AML-193 (cell line): ENCODE results near the gene SLC35F3.
"Not testable (repeated sequence)": the region's sequence is repeated elsewhere in the genome, so short reads cannot be mapped to it uniquely, and the experiment has no call there.

Source experiments
- DNase-seq, 2 experiments: peaks; one replicate each; lab custom pipeline; 2025; lab: John Stamatoyannopoulos, UW

The SLC35F3 gene

DNA sequence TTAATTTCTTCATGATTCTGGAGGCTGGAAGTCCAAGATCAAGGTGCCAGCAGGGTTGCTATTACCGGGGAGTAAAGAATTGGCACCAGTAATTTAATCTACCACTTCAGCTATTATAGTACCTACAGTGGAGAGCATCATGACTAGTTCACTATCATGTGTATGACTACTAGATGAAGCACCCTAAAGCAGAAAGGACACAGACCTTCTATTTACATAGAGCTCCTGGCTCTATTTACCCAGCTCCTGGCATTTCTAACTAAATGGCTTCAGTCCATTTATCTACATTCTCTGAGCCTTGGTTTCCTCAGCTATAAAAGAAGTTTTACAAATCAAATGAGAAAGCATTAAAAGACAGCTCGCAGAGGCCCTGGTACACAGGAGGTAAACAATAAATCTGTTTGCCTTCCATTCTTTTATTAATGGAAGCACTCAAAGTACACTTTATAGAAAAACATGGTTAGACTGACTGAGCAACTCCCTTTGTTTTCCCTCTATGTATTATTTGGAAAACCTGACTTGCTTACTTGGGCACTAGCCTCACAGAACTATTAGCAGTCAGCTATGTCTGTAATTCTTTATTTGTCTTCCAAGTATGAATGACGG, 203.0 kb downstream of the SLC35F3 start:
- DNase-seq: no peak

DNA sequence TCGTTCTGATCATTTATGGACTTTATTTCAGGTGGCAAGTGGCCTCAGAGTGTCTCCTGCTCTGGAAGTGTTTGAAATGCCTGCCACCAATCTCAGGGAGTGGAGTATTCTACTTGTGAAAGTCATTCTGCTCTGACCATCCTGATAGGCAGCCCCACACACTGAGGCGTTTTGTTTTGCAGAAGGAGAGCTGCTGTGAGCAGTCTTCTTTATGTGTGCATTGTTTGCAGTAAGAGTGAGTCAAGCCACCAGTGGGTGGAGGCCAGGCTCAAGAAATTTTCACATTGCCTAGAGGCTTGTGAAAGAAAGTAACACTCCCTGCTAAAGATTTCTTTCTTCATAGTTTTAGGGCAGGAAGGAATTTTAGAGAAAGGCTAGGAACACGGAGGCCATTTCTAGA, 204.4 kb downstream of the SLC35F3 start:
- DNase-seq: no peak

DNA sequence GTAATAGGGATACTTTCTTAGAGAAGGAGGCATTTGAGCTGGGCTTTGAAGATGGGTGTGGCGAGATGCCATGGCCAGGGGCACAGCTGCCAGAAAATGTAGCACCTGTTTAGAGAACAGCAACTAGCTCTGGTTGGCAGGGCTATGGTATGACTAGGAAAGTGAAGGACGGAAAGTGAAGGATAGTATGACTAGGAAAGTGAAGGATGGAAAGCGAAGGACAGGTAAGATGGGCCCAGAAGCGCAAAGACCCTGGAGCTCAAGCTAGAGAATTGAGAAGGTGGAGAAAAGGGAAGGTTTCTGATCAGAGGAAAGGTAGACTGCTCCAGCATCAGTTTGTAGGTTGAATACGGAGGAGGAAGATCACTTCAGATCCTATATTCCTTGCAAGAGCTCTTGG, 205.4 kb downstream of the SLC35F3 start:
- no peak for DNase-seq

DNA sequence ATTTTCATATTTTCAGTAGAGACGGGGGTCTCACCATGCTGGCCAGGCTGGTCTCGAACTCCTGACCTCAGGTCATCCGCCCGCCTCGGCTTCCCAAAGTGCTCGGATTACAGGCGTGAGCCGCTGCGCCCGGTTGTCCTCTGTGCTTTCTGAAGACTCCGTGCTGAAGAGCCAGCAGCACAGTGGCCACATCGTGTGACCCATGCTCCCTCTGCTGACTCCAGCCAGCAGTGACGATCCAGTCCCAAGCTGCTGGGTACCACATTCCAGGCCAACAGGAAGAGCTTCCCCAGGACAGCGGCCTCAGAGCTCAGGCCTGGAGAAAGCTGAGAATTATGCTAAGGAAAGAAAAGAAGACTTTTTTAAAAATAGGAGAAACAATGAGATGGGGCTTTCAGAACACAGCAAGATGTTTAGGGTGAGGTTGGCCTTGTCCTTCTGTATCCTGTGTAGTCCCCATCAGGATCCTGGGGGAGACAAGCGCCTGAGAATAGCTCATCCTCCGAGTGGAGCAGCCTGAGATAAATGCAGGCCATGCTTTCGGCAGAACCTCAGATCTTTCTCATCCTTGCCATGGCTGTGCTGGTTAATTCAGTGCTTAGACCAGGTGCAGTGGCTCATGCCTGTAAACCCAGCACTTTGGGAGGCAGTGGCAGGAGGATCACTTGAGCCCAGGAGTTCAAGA, 207.1 kb downstream of the SLC35F3 start:
- no peak for DNase-seq

DNA sequence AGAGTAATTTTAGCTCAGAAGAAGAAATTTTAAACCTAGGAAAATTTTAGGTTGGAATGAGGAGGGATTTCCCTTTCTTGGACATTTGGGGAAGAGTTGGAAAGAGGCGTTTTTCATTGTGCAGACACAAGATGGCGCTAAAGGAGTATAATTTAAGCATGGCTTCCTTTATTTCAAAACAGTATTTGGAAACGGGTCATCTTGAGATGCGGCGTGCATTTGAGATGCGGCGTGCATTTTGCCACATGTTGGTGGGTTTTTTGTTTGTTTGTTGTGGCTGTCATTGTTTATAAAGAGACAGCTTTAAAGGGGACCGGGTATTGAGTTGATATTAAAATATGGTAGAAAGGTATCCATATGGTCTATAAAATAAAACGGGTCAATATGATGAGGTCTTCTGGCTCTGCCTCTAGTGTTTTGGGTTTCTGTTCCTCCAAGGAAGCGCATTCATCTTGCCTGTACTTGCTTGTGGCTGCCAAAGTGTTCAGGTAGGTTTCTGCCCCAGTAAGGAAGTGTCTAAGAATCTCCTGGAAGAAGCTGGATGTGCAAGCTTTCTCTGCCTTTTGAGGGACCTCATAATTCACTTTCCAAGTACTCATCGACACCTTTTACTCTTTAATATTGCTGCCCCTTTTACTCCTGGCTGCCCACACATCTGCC, 210.3 kb downstream of the SLC35F3 start:
- peak; percentile 32 to 37 for DNase-seq

DNA sequence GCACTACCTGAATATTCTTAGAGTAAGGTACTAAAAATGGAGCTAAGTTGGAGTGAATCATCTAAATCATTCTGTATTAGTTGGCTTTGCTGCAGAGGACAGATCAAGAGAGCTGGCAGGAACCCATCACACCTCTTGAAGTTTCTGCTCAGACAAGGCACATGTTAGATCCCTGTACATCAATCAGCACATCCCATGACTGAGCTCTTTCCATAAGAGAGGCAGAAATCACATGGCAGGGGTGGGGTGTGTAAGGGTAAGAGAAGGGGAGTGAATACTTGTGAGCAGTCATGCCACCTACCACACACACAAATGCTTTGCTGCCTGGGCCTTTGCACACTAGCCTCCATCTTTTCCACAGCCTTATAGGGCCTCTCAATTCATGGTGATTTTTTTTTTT, 214.4 kb downstream of the SLC35F3 start:
- no peak for DNase-seq

DNA sequence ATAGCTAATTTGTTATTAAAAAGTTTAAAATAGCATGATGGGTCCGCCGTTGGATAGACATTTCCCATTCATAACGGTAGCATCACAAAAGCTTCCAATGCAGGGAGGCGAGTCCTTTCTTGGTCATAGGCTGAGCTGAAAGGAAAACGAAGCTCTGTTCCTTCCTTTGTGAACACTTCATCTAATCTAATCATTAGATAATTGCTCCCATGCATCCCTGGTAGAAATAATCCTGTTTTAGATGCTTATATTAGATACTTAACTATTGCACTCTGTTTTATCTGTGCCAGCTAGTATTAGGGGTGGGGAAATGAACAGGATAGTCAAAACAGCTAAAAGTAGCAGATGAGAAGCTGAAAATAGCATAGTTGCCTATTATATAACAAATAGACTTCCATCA, 215.0 kb downstream of the SLC35F3 start:
- DNase-seq: no peak

DNA sequence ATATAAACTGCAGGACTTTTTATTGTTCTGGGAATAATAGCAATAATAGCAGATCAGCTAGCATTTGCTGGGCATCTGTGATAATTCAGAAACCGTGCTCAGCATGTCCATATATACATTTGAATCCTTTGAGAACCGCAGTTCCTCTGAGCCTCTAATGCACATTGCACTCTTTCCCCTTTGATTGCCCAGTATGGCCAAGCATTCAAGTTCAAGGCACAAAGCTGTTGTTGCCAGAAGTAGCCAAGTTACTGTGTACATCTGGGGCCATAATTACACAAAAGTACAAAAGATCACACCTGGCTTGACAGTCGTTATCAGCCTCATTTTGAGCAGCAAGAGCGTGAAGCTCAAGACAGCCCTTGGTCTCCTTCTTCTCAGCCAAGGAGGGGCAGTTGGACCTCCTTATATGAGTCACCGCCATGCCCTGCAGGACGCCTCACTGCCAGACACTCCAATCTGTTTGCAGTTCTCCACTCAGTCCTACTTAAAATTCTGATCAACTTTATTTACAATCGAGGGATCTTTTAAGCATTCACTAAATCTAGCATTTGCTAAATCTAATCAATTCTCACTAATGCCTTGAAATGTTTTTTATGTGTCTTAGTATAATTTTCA, 216.0 kb downstream of the SLC35F3 start:
- DNase-seq: no peak

DNA sequence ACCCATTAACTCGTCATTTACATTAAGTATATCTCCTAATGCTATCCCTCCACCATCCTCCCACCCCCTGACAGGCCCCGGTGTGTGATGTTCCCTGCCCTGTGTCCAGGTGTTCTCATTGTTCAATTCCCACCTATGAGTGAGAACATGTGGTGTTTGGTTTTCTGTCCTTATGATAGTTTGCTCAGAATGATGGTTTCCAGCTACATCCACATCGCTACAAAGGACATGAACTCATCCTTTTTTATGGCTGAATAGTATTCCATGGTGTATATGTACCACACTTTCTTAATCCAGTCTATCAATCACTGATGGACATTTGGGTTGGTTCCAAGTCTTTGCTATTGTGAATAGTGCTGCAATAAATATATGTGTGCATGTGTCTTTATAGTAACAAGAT, 217.2 kb downstream of the SLC35F3 start:
- DNase-seq: not testable (repeated sequence)

DNA sequence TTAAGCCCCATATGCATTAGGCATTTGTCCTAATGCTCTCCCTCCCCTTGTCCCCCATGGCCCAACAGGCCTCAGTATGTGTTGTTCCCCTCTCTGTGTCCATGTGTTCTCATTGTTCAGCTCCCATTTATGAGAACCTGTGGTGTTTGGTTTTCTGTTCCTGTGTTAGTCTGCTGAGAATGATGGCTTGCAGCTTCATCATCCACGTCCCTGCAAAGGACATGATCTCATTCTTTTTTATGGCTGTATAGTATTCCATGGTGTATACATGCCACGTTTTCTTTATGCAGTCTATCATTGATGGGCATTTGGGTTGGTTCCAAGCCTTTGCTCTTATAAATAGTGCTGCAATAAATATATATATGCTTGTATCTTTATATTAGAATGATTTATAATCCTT, 218.1 kb downstream of the SLC35F3 start:
- DNase-seq: not testable (repeated sequence)

DNA sequence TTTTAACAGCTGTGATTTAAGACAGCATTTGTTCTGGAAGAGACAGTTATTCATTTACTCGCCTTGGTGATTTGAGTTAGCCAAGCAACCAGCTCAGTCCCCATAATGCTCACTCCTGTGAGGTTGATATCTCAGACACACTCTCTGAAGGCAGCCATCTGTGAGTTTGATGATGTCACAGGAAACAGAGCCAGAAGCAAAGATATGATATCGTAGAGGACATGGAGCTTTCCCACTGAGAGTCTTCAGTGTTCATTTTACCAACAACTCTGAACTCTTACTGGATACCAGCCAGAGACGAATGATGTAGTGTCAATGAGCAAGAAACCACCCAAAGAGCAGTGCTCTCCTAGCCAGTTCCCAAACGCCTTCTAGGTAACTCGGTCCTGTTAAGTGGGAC, 219.4 kb downstream of the SLC35F3 start:
- no peak for DNase-seq

DNA sequence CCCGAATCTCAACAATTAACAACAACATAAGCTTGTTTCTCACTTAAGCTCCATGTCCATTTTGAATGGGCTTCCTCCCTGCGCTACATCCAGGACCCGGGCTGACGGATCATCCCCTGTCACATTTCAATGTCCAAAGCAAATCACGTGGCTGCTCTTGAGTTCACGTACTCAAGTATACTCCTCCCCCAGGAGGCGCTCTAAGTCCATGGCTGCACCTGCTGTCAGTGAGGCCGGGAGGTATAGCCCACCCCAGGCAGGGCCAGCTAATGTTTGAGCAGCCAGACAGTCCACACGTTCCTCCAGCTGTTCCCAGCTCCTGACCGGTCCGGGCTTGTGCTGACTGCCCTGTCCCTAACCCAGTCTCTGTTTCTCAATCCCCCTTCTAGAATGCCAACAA, 220.8 kb downstream of the SLC35F3 start:
- peak in 1 of 2 experiments; percentile 2 for DNase-seq

DNA sequence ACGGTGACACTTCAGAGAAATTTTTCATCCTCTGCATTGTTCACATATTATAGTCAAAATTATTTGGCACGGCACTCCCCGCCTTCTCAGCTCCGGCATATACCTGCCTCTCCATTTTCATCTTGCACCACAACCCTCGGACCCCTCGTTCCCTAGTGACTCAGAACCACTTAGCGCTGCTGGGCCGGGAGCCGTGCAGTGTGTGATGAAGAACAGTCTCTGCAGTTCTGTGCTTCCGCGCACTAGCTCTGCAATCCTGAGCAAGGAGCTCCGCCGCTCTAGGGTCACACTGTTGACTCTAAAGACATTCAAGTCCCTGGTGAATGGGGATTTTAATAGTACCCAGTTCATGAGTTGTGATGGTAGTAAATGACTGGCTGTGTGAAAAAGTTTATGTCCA, 221.2 kb downstream of the SLC35F3 start:
- no peak for DNase-seq

DNA sequence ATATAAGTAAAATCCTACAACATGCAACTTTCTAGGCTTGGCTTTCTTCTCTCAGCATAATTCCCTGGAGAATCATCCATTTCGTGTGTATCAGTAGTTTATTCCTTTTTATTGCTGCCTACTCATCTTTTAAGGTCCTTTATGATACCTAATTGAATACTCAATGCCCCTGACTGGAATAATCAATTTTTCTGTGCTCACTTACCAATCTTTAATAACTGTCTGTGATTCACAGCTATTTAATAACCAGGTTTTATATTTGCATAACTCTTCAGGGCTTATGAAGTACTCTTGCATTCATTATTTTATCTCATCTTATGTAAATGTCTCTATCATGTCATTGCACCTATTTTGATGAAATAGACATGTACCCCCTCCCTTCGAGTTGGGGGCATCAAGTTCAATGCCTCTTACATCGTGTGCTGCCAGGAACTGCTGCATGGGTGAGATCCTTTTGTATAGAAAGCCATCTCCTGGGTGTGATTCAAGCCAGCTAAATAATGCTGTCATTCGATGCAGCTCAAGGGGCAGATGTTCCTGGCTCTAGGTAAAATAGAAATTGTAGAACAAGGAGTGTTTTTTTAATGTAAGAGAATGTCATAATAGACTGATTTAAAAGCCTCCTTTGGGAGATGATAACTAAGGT, 222.7 kb downstream of the SLC35F3 start:
- DNase-seq: no peak

DNA sequence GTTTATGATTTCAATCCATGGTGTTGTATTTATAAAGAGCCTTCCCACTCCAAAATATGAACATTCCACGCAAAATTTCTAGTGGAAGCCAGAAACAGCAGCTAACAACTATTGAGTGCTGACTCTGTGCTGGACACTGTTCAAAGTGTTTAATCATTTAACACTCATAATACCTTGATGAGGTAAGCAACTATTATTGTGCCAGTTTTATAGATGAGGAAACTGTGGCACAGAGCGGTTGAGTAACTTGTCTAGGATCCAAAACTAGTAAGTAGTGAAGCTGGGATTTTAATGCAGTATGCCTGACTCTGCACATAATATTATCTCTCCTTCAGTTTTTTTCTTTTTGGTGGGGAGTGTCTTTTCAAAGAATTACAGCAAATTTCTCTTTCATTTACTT, 228.3 kb downstream of the SLC35F3 start:
- no peak for DNase-seq

DNA sequence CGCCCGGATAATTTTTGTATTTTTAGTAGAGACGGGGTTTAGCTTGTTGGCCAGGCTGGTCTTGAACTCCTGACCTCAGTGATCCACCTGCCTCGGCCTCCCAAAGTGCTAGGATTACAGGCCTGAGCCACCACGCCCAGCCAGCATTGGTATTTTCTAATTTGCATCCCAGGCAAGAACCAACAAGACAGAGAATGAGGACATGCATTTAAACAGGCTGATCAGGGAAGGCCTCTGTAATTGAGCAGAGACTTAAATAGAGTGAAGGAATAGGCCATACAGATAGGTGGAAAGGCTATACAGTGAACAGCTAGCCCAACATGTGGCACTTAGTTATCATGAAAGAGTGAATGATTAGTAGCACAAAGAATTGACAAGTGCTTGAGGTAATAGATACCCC, 230.4 kb downstream of the SLC35F3 start:
- DNase-seq: no peak

DNA sequence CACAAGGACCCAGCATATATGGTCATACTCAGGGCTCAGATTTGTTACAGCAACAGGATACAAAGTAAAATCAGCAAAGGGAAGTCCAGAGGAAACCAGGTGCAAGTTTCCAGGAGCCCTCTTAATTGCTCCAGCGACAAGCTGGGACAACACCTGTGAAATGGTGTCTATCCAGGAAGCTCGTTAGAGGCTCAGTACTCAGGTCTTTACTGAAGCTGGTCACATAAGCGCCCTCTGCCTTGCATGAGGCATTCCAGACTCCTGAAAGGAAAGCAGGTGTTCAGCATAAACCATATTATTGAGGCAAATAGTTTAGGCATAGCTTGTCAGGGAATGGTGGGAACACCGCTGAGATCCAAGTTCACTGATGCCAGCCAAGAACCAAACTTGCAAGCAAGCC, 231.0 kb downstream of the SLC35F3 start:
- DNase-seq: no peak

DNA sequence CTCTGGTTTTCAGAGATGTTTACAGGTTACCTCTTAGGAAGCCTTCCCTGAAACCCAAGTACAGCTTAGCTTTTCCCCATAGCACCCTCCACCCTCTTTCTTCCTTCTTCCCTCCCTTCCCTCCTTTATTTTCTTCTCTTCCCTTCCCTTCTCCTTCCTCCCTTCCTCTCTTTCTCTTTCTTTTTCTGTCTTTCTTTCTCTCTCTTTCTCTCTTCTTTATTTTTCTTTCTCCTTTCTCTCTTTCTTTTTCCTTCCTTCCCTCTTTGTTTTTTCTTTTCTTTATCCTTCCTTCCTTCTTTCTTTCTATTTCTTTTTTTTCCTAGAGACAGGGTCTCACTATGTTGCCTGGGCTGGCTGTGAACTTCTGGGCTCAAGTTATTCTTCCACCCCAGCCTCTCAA, 231.6 kb downstream of the SLC35F3 start:
- no peak for DNase-seq

DNA sequence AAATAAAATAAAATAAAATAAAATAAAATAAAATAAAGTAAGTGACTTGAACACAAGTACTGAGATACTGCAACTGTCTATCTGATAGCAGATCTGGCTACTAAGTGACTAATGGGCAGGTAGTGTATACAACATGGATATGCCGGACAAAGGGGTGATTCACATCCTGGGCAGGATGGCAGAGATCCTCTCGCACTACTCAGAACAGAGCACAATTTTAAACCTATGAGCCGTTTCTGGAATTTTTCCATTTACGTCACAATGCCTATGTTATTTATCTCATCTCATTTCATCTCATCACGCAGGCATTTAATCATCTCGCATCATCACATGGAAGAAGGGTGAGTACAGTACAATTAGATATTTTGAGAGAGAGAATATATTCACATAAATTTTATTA, 235.5 kb downstream of the SLC35F3 start:
- no peak for DNase-seq

DNA sequence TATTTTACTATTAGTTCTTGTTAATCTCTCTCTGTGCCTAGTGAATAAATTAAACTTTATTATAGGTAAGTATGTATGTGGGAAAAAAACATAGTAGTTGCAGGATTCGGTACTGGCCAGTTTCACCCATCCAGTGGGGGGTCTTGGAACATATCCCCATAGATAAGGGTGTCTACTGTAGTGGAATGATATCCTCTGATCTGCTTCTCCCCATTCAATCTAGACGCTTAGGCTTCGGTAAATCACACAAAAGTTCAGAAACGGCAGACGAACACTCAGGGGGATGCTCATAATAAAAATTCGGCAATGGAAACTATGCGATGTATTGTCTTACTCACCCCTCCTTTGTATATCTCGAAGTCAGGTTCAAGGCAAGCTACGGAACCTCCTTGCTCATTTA, 235.9 kb downstream of the SLC35F3 start:
- DNase-seq: no peak

DNA sequence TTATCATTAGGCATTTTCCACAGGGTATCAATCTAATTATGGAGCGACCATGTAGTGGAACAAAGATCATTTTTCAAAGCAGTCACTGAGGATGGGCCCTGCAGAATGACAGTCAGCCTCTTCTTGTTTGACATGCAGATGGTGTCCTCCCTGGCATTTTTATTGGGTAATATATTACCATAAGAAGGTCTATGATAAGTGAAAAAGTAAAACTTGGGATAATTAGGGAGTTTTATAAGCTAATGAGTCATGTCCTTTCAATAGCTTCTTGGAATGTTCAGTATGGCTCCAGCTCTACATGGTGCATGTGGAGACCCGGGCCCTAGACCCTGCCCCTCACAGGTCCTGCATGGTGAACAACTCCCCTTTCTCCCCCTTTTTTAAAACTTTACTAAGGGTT, 236.5 kb downstream of the SLC35F3 start:
- DNase-seq: no peak

DNA sequence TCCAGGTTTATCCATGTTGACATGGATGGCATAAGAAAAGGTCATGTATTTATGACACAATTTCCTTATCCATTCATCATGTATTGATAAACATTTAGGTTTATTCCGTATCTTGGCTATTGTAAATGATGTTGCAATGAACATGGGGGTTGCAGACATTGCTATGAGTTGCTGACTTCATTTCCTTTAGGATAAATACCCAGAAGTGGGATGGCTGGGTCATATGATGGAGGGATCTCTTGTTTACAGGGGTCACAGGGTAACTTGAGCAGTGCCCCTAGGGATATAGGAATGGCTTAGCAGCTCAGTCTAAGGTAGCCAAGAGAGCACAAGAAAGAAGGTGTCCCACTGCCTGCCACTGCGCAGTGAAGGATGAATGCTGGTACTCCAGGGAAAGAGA, 239.2 kb downstream of the SLC35F3 start:
- no peak for DNase-seq

DNA sequence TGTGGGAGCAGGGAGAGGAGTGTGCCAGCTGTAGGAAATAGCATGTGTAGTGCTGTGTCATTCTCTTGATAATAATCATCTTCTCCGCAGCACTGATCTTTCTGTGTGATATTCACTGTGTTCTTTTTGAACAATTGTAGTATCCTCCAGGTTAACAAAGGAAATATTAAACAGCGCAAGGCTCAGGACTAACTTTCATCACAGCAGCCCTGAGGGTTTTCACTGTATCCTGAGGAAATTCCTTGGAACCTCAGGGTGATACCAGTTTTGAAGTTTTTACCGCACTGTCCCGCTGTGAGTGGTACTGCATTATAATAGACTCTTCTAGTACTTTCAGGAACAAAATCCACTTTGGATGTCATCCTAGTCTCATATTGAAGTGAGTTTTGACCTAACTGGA, 240.4 kb downstream of the SLC35F3 start:
- DNase-seq: no peak
